Subcutaneous adipose tissue (tissue), 4 donors: ENCODE results near the gene TLR6. TPM values are rescaled to one million over a fixed set of nuclear protein-coding genes. Genes with fewer than 3 reads are reported as not detected.

Experiments used
- CTCF ChIP-seq: fragments of 450-650 bp; IDR thresholded peaks from one replicate; pipeline ENCODE4 v1.5.1; 2016; ENCODE audit warnings: low read depth, mild to moderate bottlenecking, control low read depth, antibody characterized with exemption, moderate library complexity
- total RNA-seq, 4 donors: library from RNA; depleted of rRNA; stranded (reverse); fragments of >200 nt; gene quantifications; one replicate each; pipeline ENCODE4 v1.1.0, GENCODE V29; 2016

TLR6 gene
- 10 to 100 TPM in 3 of 4 donors, 1 to 10 TPM in 1; 4.7 to 19.2 (median 10.7) TPM for total RNA-seq

GRCh38 chr4:38856524-38857337, at the start of gene TLR6:
Gene TLR6 (minus strand): TSS chr4:38856817. CDS start chr4:38829473, 27,344 bp downstream.
- TF ChIP-seq CTCF: no peak

DNA sequence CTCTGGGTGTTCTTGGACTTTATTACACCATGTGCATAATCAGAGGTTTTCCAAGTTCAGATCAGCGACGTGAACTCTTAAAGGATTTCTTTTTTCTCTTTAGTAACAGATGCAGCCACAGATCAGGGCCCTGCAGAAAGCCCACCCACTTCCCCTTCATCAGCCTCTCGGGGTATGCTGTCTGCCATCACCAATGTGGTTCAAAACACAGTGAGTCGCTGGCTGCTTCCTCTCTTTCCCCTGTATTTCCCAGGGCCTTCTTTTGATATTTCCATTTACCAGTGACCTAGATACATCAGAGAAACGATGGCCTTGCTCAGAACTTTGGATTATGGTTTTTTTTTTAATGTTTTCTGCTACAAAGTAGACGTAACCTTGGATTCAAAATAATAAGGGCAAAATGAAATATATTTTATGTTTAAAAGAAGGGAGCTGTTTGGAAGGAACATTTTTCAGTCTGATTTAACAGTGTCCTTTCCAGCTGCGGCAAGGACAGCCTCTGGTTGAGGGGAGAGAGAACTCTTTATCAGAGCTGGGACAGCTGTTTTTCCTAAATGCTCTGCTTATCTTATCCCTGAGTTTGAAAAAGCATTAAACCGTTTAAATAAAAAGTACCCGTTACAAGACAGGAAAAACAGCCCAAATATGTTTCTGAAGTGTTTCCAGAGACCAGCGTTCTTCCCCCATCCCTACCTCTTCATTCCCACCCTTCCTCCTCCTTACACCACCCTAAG, 49.2 kb upstream of the TLR6 start:
- no peak for TF ChIP-seq CTCF

DNA sequence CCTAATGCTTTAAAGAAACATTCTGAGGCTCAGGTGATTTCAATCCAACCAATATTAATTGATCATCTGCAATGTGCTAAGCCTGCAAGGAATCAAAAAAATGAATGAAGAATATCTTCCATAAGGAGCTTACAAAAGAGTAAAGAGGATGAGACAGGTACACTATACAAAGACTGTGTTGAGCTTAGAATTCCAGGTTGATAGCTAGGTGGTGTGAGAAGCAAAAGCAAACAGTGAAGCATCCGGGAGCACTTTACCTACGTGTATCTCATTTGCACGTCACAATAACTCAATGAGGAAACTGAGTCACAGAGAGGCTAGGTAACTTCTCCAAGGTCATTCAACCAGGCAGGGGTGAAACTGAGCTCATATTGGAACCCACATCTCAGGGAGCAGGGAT, 48.1 kb upstream of the TLR6 start:
- no peak for TF ChIP-seq CTCF

DNA sequence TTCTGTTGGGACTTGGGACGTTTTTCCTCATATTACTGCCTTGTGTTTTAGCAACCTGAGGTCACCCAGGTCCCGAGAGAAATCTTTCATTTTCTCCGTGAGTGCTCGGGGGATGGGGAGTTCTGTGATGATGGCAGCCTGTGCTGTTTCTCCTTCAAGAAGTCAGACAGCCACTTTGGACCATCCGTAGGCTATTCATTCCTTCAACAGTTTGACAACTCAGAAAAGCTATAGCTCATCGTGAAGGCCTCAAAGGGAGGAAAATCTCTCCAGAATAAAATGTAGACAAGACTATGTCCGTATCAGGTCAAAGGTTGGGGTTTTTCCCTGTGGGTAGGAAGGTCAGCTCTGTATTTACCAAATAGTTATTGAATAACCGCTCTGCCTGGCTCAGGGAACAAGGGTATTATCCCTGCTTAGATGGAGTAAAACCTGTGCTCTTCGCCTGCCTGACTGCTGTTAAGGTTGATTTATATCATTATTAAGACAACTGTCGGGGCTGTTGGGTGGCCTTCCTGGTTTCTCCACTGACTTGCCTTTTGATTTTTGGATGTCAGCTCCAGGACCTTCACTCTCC, 47.6 kb upstream of the TLR6 start:
- TF ChIP-seq CTCF: no peak

GRCh38 chr4:38902695-38903094, 46.1 kb upstream of the TLR6 start:
- no peak for TF ChIP-seq CTCF

GRCh38 chr4:38902221-38902620, 45.6 kb upstream of the TLR6 start:
- no peak for TF ChIP-seq CTCF

GRCh38 chr4:38898245-38898644, 41.6 kb upstream of the TLR6 start:
- TF ChIP-seq CTCF: no peak
